GM18858 (cell line): ENCODE measurements around the gene OR10K1.
"Not testable (repeated sequence)": the region's sequence is repeated elsewhere in the genome, so short reads cannot be mapped to it uniquely, and the experiment has no call there.

Source experiments
- ATAC-seq: cut with Tn5 transposase; IDR thresholded peaks from one replicate; pipeline ENCODE4 v1.9.1; 2021; ENCODE audit not compliant: unreplicated experiment

The OR10K1 gene

DNA sequence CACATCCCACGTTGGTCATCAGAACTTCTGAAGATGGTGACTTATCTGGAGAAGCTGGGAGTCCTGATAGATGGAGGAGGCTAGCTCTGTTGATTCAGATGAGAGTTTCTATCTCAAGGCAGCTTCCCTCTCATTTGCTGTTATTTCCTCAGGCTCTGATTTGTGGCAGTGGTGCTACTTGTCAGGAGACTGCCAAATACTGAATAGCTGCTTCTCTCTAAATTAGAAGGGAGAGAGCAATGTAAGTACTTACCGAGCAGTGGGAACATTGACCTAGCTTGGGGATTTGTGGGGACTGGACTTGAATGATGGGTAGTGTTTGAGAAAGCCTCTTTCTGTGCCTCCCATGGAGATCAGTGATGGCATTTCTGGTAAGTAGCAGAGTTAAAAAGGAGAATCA is at the start of gene OR10K1:
Gene OR10K1 (plus strand): TSS at position 301 of the 400 bp plus-strand sequence. CDS start 3,728 bp downstream, outside the sequence.
- no peak for ATAC-seq

DNA sequence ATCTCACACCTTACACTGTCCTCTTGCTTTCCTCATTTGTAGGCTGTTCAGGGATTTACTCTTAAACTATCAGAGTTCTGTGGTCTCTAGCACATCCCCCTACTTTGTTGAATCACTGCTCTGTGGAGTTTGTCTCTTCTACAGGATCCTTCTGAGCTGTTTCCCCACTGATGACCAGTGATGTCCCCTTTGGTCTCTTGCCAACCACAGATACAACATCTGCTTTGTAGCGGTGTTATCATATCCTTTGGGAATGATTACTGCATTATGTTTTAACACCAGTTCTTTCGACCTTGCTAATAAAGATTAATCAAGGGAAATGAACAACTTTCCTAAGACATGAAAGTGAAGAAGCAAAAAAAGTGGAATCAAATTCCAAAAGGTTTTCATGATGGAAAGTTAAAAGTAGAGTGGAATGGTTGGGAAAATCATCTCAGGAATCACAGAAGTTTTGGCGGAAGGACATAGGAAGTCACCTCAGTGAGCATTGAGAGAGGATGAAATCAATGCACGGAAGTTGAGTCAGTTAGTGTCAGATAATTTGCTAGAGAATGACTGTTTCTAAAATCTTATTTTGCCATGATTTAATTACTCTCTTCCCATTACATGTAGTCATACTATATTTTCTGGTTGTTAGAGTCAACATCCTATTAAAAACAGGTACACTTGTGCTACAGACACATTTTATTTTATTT is 46.8 kb upstream of the OR10K1 start:
- ATAC-seq: no peak

DNA sequence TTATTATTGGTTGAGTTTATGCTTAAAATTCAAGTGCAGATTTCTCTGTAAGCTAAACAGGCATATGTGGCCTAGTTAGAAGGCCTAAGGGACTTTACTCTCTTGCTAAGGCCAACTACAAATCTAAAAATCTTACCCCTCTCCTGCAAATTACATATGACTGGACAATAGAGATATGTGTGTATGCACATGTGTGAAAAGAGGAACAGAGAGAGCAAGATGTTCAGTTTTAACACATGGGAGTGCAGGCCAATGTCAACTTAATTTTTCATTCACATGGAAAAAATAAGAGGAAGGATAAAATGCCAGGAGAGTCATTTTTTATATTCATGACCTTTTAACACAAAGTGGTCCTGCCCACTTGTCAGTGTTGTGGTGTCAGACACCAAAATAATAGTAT is 44.0 kb upstream of the OR10K1 start:
- ATAC-seq: no peak

- no peak for ATAC-seq
Observed at GRCh38 chr1:158422212-158422611, 39.4 kb upstream of the OR10K1 start.

DNA sequence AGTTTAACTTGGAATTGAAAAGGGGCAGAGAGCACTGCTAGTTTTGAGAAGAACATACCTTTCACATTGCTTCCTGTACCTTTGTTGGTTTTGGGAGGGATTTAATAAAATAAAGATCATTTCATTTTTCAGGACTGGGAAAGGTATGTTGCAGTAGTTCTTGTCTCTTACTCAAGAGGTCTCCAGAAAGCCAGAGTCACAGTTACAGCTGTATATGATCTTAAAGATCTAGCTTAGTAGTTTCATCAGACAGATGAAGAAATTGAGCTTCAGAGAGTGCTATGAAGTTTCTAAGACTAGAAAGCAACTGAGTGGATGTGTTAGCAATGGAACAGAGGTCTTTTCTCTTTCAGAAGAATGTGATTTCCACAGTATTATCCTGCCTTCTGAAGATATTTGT is 36.6 kb upstream of the OR10K1 start:
- no peak for ATAC-seq

- ATAC-seq: no peak
Observed at GRCh38 chr1:158426137-158426536, 35.5 kb upstream of the OR10K1 start, which contains the start of gene OR10K2. Gene OR10K2 (minus strand): TSS chr1:158426237. CDS start chr1:158420866, 5,371 bp downstream.

GRCh38 chr1:158430163-158430562 is 31.5 kb upstream of the OR10K1 start:
- ATAC-seq: not testable (repeated sequence)

GRCh38 chr1:158434741-158435140 is 26.9 kb upstream of the OR10K1 start:
- ATAC-seq: no peak

- ATAC-seq: no peak
Observed at GRCh38 chr1:158445376-158445775, 16.3 kb upstream of the OR10K1 start.

DNA sequence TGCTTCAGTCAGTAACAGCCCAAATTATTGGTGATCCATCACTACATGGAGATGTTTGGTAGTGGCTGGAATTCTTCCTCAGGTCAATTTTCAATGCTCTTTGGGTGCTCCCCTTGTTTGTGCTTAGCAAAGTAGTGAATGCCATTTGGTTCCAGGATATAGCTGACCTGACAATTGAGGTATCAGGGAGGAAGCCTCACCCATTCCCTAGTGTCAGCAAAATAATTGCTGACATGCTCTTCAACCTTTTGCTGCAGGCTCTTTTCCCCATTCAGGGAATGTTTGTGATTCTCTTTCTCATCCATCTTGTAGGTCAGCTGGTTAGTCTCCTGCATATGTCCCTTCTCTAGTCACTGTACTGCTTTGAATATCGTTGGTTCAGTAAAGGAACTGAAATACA is 7.1 kb upstream of the OR10K1 start:
- no peak for ATAC-seq

DNA sequence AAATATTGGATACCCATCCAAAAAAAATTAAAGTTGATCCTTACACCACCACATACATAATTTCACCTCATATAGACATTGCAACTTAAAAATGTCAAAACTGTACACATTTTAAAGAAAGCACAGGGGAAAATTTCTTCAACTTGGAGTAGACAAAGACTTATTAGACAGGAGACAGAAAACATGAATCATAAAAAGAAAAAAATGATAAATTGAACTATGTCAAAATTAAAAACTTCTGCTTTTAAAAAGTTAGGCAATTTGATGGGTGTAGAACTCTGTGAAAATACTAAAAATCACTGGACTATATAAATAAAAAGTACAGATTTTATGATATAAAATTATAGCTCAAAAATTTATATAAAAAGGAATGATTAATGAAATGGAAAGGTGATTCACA is 4.4 kb upstream of the OR10K1 start:
- ATAC-seq: no peak

DNA sequence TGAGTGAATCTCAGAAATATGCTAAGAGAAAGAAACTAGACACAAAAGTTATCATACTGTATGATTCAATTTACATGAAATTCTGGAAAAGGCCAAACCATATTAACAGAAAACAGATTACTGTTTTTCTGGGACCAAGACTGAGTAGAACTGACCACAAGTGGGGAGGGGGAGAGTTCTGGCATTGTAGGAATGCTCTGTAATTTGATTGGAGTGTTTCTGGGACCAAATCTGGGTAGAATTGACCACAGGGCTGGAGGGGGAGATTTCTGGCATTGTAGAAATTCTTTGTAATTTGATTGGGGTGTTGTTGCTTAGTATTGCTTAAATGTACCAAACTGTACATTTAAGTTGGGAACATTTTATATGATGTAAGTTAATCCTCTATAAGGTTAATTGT is 3.4 kb upstream of the OR10K1 start:
- no peak for ATAC-seq

- ATAC-seq: no peak
Observed at GRCh38 chr1:158471920-158472319, 10.3 kb downstream of the OR10K1 start, which contains the start of gene OR10R2. Gene OR10R2 (plus strand): TSS chr1:158472220. CDS start chr1:158472326, 106 bp downstream.

- no peak for ATAC-seq
Observed at GRCh38 chr1:158485455-158485854, 23.8 kb downstream of the OR10K1 start.

DNA sequence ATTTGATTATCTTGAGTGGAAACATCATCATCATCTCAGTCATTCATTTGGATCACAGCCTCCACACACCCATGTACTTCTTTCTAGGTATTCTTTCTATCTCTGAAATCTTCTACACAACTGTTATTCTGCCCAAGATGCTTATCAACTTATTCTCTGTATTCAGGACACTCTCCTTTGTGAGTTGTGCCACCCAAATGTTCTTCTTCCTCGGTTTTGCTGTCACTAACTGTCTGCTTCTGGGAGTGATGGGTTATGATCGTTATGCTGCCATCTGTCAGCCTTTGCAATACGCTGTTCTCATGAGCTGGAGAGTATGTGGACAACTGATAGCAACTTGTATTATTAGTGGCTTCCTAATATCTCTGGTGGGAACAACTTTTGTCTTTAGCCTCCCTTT is 29.7 kb downstream of the OR10K1 start:
- ATAC-seq: no peak

DNA sequence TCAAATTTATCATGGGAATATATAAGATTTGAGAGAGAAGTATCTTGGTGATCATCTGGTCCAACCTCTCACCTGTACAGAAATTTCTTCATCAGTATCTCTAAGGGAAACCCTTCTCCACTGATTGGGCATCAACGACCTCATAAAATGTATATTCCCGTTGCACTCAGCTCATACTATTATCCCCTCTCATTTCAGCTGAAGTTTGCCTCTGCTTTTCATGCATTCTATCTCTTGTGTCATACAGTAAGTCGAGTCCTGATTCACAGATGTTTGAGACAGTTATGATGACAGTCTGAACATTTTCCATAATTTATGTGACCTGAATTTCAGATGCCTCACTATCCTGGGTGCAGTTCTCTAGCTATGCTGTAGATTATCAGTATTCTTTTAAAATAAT is 31.4 kb downstream of the OR10K1 start:
- ATAC-seq: no peak

- ATAC-seq: no peak
Observed at GRCh38 chr1:158494796-158495195, 33.2 kb downstream of the OR10K1 start.

DNA sequence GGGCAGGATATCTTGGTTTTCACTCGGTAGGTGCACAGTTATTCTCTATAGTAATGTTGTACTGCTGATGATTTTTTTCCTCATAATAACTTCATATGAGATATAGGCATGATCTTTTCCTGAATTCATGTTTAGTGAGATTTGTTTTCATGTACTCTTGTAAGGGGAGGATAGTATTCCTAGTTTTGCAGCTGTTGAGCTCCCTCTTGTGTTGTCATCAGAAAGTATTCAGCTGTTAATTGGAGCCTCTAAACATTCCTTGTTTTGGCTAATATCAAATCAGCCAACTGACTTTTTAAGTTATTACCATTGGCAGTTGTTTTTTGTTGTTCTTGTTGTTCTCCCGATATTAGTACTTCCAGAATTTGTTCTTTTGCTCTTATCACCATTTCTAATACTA is 34.7 kb downstream of the OR10K1 start:
- no peak for ATAC-seq

DNA sequence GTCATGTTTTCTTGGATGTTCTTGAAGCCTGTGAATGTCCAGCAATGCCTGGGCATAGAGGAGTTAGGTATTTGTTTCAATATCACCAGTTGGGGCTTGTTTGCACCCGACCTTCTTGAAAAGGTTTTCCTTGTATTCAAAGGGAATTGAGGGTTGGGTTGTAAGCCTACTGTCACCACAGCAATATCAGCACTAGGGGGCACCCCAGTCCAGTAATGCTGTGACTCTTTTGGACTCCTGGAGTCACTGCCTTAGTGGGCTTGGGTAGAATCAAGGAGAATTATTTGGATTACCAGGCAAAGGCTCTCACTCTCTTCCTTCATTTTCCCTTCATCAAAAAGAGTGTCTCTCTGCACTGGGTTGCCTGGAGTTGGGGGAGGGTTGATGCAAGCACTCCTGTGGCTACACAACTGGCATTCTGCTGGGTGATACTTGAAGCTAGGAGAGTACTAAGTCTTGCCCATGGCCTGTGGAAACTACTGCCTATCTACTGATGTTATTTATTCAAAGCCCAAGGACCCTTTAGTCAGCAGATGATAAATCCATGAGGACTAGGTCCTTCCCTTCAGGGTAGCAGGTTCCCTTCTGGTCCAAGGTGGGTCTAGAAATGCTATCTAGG is 44.8 kb downstream of the OR10K1 start:
- no peak for ATAC-seq

DNA sequence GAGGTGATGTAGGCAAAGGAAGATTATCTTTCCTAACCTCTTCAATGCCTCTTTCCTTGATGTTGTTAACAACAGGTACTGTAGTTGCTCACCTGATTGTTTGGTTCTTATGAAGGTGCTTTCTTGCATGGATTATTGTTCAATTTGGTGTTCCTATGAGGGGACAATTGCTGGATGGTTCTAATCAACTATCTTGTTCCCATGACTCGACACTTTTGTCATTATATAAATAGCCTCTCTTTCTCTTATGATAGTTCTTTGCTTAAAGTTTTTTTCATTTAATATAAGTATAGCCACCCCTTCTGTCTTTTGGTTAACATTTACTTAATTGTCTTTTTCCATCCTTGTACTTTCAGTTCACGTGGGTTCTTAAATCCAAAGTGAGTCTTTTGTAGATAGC is 45.9 kb downstream of the OR10K1 start:
- no peak for ATAC-seq

- no peak for ATAC-seq
Observed at GRCh38 chr1:158509471-158510156, 48.0 kb downstream of the OR10K1 start.

- ATAC-seq: no peak
Observed at GRCh38 chr1:158516966-158517365, 55.3 kb downstream of the OR10K1 start.
